Upper lobe of left lung (tissue), 6 donors: ENCODE measurements around the gene KLF15. TPM values are rescaled to one million over a fixed set of nuclear protein-coding genes. Genes with fewer than 3 reads are reported as not detected.

Source experiments
- ATAC-seq, 2 donors: fragments of 200-7000 bp; cut with Tn5 transposase; one replicate each; pipeline ENCODE4 v1.9.1; 2022; ENCODE audit warnings: mild to moderate bottlenecking in 2 of 2, moderate library complexity in 2 of 2; ENCODE audit not compliant: low FRiP score in 2 of 2
- DNase-seq, 2 donors: peaks; one replicate each; pipeline ENCODE4 v3.0.0-alpha.2; 2019 to 2020
- H3K27ac ChIP-seq, 4 donors: fragments of 200-600 bp; sonication (generic); one replicate each; pipeline ENCODE4 v1.5.1; 2016 to 2019
- H3K27me3 ChIP-seq, 4 donors: fragments of 200-600 bp; sonication (generic); one replicate each; pipeline ENCODE4 v1.5.1; 2017 to 2019
- H3K36me3 ChIP-seq, 4 donors: fragments of 200-600 bp; sonication (generic); one replicate each; pipeline ENCODE4 v1.5.1; 2016 to 2019
- H3K4me1 ChIP-seq, 4 donors: fragments of 200-600 bp; sonication (generic); one replicate each; pipeline ENCODE4 v1.5.1; 2018 to 2019
- H3K4me3 ChIP-seq, 4 donors: fragments of 200-600 bp; sonication (generic); one replicate each; pipeline ENCODE4 v1.5.1; 2017 to 2019; ENCODE audit warnings: mild to moderate bottlenecking in 2 of 4, moderate library complexity in 1 of 4
- H3K9me3 ChIP-seq, 4 donors: fragments of 200-600 bp; sonication (generic); one replicate each; pipeline ENCODE4 v1.5.1; 2018 to 2019
- CTCF ChIP-seq, 6 experiments: fragments of 450-650 bp in 4 of 6; fragments of 200-600 bp in 2 of 6; sonication (generic) in 2 of 6; IDR thresholded peaks; one replicate each; pipeline ENCODE4 v1.5.1; 2016 to 2019; ENCODE audit warnings: antibody characterized with exemption in 6 of 6
- EP300 ChIP-seq, 4 donors: sonication (generic); formaldehyde crosslinking; IDR thresholded peaks; one replicate each; pipeline ENCODE4 v1.5.1; 2017; ENCODE audit warnings: antibody characterized with exemption in 4 of 4, control low read depth in 2 of 4
- POLR2A ChIP-seq, 4 donors: fragments of 450-650 bp; IDR thresholded peaks; one replicate each; pipeline ENCODE4 v1.5.1; 2016 to 2017; ENCODE audit warnings: antibody characterized with exemption in 4 of 4, mild to moderate bottlenecking in 2 of 4
- POLR2AphosphoS5 ChIP-seq, 2 donors: sonication (generic); formaldehyde crosslinking; IDR thresholded peaks; one replicate each; pipeline ENCODE4 v1.5.1; 2017; ENCODE audit warnings: antibody characterized with exemption in 2 of 2
- WGBS, 2 donors: methylation state at CpG; one replicate each; pipeline ENCODE4 v1.1.5; 2017 to 2018; 5-methylcytosine and 5-hydroxymethylcytosine counted together
- total RNA-seq, 6 donors: library from RNA; depleted of rRNA in 4 of 6; stranded (reverse); fragments of >200 nt in 4 of 6; gene quantifications; one replicate each; pipeline versions ENCODE4 v1.1.0 to v1.2.1, GENCODE V29; 2016 to 2021
- donor health status: DM: no; HTN: no; CAD: no; lungs with moderate emphysema.
- donor health status: DM: no; HTN: yes; CAD: no; lungs with severe emphysema.

KLF15 gene
- total RNA-seq, 6 donors from 2014 or later = 21.6 to 52.4 (median 38.3) TPM

- ATAC-seq (peak; percentile 2 to 7), DNase-seq (peak in 1 of 2 donors; percentile 90)
- Histone ChIP-seq H3K27ac (peak overlapping the region; percentile 91 to 98 (median 94)), H3K4me1 (peaks cover 21 to 61% (median 53%) of the 10 kb centered on the region in 4 donors), H3K36me3 (peaks cover 1 to 9% (median 5%) of the 10 kb centered on the region in 4 donors), H3K4me3 (peak overlapping the region; percentile 60 to 91 (median 66)), H3K27me3 (peaks cover 0 to 12% (median 3%) of the 10 kb centered on the region in 4 donors), H3K9me3 (no peaks in the 10 kb centered on the region)
- 0 to 1% methylated on average over 1 to 40 of the region's 100 CpGs for WGBS, 2 donors
- TF ChIP-seq CTCF (IDR thresholded peaks at IDR 0.05) (peak in 1 of 6 experiments; percentile 10), POLR2A (IDR thresholded peaks at IDR 0.05) (peak in 2 of 4 donors; percentile 3 to 47), POLR2AphosphoS5 (IDR thresholded peaks at IDR 0.05) (no peak), EP300 (IDR thresholded peaks at IDR 0.05) (no peak)
Observed at GRCh38 chr3:126356373-126357264, 589 bp downstream of the KLF15 start.

- Histone ChIP-seq H3K36me3 (peaks cover 6 to 16% (median 9%) of the 10 kb centered on the region in 4 donors), H3K27me3 (peaks cover 0 to 12% (median 3%) of the 10 kb centered on the region in 4 donors), H3K27ac (peak overlapping the region; percentile 91 to 98 (median 94)), H3K9me3 (no peaks in the 10 kb centered on the region), H3K4me3 (peak overlapping the region; percentile 60 to 91 (median 66)), H3K4me1 (peaks cover 27 to 69% (median 61%) of the 10 kb centered on the region in 4 donors)
- TF ChIP-seq CTCF (IDR thresholded peaks at IDR 0.05) (no peak), EP300 (IDR thresholded peaks at IDR 0.05) (peak in 3 of 4 donors; percentile 70 to 96 (median 91)), POLR2AphosphoS5 (IDR thresholded peaks at IDR 0.05) (peak; percentile 72 to 89), POLR2A (IDR thresholded peaks at IDR 0.05) (peak in 3 of 4 donors; percentile 40 to 76 (median 59))
- peak; percentile 87 to 93 for ATAC-seq
- 0 to 3% methylated on average over 5 to 32 of the region's 32 CpGs for WGBS, 2 donors
- DNase-seq = peak; percentile 97 to 98
Observed at GRCh38 chr3:126355777-126356372, 1.3 kb downstream of the KLF15 start.

GRCh38 chr3:126355251-126355650, 2.0 kb downstream of the KLF15 start:
- peaks cover 0 to 12% (median 3%) of the 10 kb centered on the region in 4 donors for H3K27me3 ChIP-seq

GRCh38 chr3:126354776-126355175, 2.4 kb downstream of the KLF15 start:
- TF ChIP-seq POLR2A (IDR thresholded peaks at IDR 0.05) (no peak), POLR2AphosphoS5 (IDR thresholded peaks at IDR 0.05) (no peak), EP300 (IDR thresholded peaks at IDR 0.05) (no peak), CTCF (IDR thresholded peaks at IDR 0.05) (no peak)
- Histone ChIP-seq H3K27ac (peak overlapping the region; percentile 91 to 98 (median 94)), H3K36me3 (peaks cover 6 to 23% (median 14%) of the 10 kb centered on the region in 4 donors), H3K4me1 (peaks cover 30 to 79% (median 72%) of the 10 kb centered on the region in 4 donors), H3K9me3 (no peaks in the 10 kb centered on the region), H3K4me3 (peak overlapping the region in 2 of 4 donors; percentile 3 to 91), H3K27me3 (peaks cover 0 to 12% (median 3%) of the 10 kb centered on the region in 4 donors)
- WGBS, 2 donors = 58 to 78% methylated on average over 6 to 7 of the region's 7 CpGs
- ATAC-seq (no peak), DNase-seq (peak in 1 of 2 donors; percentile 45)

More at GRCh38 chr3:126355251-126355650, 2.0 kb downstream of the KLF15 start:
- peaks cover 30 to 74% (median 67%) of the 10 kb centered on the region in 4 donors for H3K4me1 ChIP-seq
- peaks cover 6 to 20% (median 13%) of the 10 kb centered on the region in 4 donors for H3K36me3 ChIP-seq
- ATAC-seq (no peak), DNase-seq (peak in 1 of 2 donors; percentile 33)
- no peaks in the 10 kb centered on the region for H3K9me3 ChIP-seq
- 58 to 72% methylated on average over 3 of the region's 3 CpGs for WGBS, 2 donors
- H3K27ac ChIP-seq = peak overlapping the region; percentile 91 to 98 (median 94)
- no peak for TF ChIP-seq CTCF (IDR thresholded peaks at IDR 0.05)
- H3K4me3 ChIP-seq = peak overlapping the region; percentile 18 to 91 (median 66)
